ENCODE data around the gene CEP295NL.
"Not testable (repeated sequence)": the region's sequence is repeated elsewhere in the genome, so short reads cannot be mapped to it uniquely, and the experiment has no call there.

The CEP295NL gene

GRCh38 chr17:78903101-78903779 is at the start of gene CEP295NL:
CEP295NL (minus strand) TSS chr17:78903201; CDS start chr17:78901828, 1,373 bp downstream.
- DNase-seq: no peak

GRCh38 chr17:78952706-78953105 is 49.7 kb upstream of the CEP295NL start:
- DNase-seq: no peak

DNA sequence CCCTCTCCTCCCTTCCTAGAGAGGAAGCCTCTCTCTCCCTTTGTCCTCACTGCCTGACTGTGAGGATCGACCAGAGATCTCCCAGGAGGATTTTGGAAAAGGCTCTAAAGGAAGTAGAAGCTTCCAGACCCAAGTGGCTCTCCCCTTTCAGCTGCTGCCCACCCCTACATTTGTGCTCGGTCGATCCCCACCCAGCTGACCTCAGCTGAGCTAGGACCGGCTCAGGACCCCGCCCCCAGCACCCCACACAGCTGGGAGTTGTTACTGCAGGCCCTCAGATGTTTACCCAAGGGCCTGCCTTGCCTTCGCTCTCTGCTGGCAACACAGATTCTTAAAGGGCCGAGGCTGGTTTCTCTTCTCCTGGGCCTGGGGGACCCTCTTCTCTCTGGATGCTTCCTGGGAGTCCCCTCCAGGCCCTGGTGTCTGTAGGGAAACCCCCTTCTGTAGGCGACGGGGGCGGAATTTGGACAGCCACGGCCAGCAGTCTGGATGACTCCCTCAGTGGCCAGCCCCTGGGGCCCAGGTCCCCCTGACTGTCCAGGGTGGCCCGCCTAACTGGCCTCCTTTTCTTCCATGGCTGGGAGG is 49.1 kb upstream of the CEP295NL start:
- no peak for DNase-seq

DNA sequence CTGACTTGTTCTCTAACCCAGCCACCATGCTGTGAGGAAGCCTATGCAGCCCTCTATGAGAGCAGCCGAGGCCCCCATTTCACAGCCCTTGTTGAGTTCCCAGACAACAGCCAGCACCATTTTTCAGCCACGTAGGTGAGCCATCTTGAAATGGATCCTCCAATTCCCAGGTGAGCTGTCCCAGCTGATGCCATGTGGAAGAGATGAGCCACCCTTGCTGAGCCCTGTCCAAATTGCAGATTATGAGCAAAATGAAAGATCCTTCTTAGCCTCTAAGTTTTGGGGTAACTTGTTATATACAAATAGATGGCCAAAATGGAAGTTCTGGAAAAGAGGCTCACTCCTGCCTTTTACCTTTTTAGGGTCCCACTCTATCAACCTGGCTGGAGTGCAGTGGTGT is 47.9 kb upstream of the CEP295NL start:
- DNase-seq: no peak

GRCh38 chr17:78947235-78948149 is 44.5 kb upstream of the CEP295NL start:
- no peak for DNase-seq

- DNase-seq: no peak
Measured at GRCh38 chr17:78946631-78947030, 43.6 kb upstream of the CEP295NL start.

GRCh38 chr17:78946131-78946530 is 43.1 kb upstream of the CEP295NL start:
- DNase-seq: no peak

DNA sequence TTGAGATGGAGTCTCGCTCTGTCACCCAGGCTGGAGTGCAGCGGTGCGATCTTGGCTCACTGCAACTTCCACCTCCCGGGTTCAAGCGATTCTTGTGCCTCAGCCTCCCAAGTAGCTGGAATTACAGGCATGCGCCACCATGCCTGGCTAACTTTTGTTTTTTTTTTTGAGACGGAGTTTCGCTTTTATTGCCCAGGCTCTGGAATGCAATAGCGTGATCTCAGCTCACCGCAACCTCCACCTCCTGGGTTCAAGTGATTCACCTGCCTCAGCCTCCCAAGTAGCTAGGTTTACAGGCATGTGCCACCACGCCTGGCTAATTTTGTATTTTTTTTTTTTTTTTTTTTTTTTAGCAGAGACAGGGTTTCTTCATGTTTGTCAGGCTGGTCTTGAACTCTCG is 42.5 kb upstream of the CEP295NL start:
- not testable (repeated sequence) for DNase-seq

DNA sequence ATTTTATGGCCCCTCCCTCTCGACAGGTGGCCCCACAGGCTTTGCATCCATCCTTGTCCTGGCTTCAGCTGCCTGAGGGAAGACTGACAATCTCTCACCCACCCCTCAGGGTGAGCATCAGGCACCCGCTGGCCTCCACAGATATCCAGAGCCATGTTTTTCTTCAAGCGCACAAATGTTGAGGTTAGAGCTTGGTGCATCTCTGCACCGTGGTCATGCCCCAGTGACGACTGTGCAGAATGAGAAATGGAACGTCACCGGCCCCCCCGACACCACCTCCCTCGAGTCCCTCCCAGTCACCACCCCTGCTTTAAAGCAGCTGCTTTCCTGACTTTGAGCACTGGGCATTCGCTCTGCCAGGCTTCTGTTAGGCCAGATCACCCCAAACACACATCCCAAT is 42.0 kb upstream of the CEP295NL start:
- DNase-seq: no peak

- DNase-seq: no peak
Measured at GRCh38 chr17:78944026-78944425, 41.0 kb upstream of the CEP295NL start.

DNA sequence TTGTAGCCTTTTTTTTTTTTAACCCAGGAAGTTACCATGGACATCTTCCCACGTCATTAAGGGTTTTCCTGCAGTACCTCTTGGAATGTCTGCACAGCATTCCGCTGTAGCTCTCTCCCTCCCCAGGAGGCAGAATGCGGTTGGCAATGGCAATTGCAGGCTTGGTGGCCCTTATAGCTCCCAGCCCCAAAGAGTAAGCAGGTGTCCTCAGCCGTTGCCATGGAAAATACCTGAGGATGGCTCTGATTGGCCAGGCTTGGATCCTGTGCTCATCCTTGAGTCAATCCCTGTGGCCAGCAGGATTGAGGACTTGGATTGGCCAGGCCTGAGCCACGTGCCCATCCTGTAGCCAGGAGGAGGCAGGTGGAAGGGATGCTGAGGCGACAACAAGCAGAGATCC is 37.7 kb upstream of the CEP295NL start:
- no peak for DNase-seq

GRCh38 chr17:78940258-78940657 is 37.3 kb upstream of the CEP295NL start:
- DNase-seq: no peak

DNA sequence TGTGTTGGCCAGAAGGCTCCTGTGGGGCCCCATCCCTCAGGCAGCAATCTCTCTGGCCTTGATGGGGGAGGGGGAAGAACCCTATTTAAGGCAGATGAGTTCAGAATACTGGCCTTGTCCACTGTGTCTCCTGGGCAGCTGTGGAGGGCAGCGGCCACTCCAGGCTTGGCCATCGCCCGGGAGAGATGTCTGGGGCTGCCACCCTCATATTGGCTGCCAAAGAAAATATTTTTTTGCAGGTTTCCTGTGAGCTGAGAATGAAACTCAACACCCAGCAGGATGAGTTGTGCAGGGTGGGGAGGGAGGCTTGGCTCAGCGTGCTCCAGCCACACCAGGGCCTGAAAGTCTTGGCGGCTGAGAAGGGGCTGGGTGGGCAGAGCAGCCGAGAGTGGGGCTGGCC is 36.6 kb upstream of the CEP295NL start:
- DNase-seq: no peak

- no peak for DNase-seq
Measured at GRCh38 chr17:78937561-78937960, 34.6 kb upstream of the CEP295NL start.

DNA sequence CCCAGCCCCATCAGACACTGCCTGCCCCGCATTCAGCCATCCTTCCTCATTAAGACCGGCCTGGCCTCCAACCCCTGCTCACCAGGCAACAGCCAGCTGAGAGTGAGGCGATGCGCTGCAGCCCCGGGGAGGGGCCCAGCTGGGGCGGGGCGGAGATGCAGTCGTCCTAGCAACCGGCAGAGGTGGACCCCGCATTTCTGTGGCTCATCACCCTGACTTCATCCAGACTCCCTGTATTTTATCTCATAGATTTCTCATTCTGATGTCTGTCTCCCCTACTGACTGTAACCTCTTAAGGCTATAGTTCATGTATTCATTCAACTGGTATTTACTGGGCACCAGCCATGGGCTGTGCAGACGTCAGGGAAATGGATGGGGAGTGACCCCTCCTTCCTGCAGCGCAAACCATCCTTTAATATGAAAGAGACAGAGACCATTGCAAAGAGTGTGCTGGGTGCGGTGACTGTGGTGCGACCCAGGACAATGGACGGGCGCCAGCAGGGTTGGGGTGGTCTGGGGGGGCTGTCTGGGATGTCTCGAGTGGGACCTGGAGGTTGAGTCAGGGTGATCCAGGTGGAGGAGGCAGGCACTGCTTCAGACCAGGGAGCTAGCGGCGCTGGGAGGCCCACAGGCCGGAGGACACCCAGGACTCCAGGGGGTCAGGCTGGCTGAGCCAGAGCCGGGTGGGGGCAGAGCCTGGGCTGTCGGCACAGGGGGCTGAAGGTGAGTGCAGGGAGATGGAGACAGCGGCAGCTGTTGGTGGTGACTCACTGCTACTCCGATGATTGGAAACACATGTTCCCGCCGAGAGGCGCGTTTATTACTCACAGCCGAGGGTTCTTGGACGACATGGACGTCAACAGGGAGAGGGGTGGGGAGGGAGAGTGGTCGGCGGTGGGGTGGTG is 32.7 kb upstream of the CEP295NL start:
- DNase-seq: no peak

GRCh38 chr17:78934681-78935418 is 31.8 kb upstream of the CEP295NL start:
- DNase-seq: no peak

GRCh38 chr17:78933959-78934568 is 31.1 kb upstream of the CEP295NL start:
- no peak for DNase-seq

DNA sequence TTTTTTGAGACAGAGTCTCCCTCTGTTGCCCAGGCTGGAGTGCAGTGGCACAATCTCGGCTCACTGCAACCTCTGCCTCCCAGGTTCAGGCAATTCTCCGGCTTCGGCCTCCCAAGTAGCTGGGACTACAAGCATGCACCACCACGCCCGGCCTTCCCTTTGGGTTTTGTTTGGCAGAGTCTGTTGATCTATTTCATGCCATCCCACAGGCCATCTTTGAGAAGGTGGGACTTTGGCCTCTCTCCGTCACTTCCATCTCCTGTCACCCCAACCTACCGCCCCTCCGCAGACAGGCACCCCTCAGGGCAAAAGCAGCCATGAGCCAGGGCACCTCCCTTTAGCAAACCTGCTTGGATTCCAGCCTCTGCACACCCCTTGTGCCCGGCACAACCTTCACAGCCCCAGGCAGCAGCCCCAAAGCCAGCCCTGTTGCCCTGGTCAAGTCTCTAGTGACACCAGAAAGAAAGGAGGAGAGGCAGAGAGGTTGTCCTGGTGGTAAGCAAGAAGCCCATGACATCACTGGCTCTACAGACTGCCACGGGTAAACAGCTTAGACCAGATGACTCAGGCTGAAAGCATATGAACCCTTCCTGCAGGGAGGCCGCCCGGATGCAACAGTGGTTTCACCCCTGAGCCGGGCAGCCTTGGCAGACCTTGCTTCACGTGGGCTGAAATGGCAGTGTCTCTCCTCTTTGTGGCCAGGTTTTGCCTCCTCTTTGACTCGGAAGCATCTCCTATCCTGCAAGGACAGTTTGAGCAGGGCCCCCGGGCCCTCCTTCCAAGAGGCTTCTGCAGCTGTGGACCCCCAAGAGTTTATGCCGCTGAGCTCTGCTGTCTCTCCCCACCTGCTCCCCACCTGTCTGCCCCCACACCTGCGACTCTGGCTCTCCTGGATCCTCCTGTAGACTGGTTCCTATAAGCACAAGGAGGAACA is 30.3 kb upstream of the CEP295NL start:
- no peak for DNase-seq

- no peak for DNase-seq
Measured at GRCh38 chr17:78929908-78930775, 27.1 kb upstream of the CEP295NL start.
